SKM-1 treated with dmso at 0.1 percent for 144 hours (cell line): ENCODE results near the gene CR1L.
"Not testable (repeated sequence)": the region's sequence is repeated elsewhere in the genome, so short reads cannot be mapped to it uniquely, and the experiment has no call there.

Source experiments
- DNase-seq: peaks from one replicate; lab custom pipeline; 2025; ENCODE audit not compliant: unreplicated experiment; lab: John Stamatoyannopoulos, UW

CR1L gene

GRCh38 chr1:207766569-207766968 is 121.6 kb downstream of the CR1L start:
- no peak for DNase-seq

GRCh38 chr1:207770514-207770913 is 125.6 kb downstream of the CR1L start:
- DNase-seq, result not testable (repeated sequence)
